ENCODE results near the gene GGCX. TPM values are rescaled to one million over a fixed set of nuclear protein-coding genes. Genes with fewer than 3 reads are reported as not detected.

Gene GGCX
- total and polyA plus RNA-seq, 4 donors = 15.5 to 48.3 (median 24.4) TPM

DNA sequence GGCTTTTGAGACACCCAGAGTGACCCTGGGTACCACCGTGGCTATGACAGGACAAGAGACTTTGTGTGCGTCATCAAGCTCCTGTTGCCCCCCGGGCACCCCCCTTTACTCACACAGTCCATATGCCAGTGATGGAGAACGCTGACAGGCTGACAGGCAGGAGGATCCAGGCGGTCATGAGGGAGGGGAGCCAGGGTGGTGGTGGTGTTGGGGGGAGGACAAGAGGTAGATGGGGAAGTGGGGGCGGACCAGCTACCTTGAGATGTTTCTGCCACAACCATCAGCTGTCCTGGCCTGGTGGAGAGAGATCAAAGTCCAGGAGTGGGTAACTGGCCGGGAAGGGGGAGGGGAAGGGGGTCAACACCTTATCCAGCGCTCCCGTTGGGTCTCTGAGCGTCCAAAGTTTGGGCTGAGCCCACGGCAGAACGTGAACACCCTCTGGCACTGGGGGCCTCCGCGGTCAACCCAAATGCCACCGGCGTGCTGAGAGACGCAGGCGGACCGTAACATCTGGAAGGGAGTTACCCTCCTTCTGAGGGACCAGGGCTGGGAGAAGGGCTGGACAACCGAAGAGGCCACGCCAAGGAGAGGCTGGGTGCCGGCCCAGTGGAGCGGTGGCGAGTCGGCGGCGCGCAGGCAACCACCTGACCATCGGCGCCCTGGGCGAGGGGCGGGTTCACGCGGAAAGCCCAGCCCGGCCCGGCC, 40.6 kb upstream of the GGCX start:
- peak; percentile 75 for ATAC-seq (ENCODE audit: low FRiP score)
- Histone ChIP-seq H3K4me3 (ENCODE audit: low read length in 2 of 2) (peak overlapping the region; percentile 31 to 90), H3K36me3 (ENCODE audit: control insufficient read depth in 1 of 2, insufficient read depth in 2 of 2, low read length in 1 of 2) (peaks cover 0 to under 1% of the 10 kb centered on the region in 2 donors), H3K9me3 (ENCODE audit: control insufficient read depth, low read length) (no peaks in the 10 kb centered on the region), H3K27ac (ENCODE audit: low read depth in 1 of 2, low read length in 2 of 2) (peak overlapping the region in 1 of 2 donors; percentile 30), H3K27me3 (ENCODE audit: control insufficient read depth in 1 of 2, insufficient read depth in 2 of 2, low read length in 1 of 2) (no peaks in the 10 kb centered on the region), H3K4me1 (ENCODE audit: control insufficient read depth in 1 of 2, insufficient read depth in 2 of 2, low read length in 2 of 2) (peaks cover 2 to 8% of the 10 kb centered on the region in 2 donors)
- intact Hi-C loops (cut with DNase I) = loop anchor here (5.0 kb wide), 1 partner anchor 40 kb away; the partner anchor contains the start of gene GGCX (in 2 of the 2)
- peak; percentile 85 to 92 for DNase-seq
- 2 to 3% methylated on average over 21 to 36 of the region's 36 CpGs for WGBS, 2 donors

DNA sequence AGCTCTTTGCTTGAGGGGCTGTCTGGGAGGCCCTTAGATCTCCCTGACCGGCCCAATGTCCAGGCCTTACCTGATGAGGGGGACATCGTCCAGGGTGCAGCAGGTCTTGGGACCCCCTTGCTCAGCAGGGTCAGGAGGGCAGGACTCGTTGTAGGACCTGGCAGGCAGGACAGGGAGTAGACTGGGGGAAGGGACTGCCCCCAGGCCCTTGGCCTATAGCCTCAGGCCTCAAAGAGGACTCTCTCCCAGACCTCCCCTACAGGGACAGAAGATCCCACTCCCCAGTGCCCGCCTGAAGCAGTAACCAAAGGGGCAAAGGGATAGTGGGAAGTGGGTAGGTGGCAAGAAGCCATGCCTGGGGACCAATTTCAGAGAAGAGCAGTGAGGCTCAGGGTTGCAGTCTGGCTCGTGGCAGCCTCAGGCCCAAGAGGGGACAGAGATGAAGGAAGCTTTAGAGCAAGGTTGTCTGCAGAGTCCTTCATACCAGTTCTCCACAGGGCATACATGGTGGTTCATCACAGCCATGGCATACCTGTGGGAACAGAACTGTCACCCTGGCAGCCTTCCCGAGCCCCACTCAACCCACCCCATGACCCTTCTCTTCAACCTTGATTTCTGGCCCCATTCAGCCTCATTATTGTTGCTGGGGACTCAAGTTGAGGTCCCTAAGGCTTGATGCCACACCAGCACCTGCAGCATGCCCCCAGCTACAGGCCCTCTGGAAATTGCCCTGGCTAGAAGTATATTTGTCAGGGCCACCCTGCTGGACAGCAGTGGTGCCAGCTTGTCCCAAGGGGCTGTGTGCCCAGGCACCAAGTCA, 39.9 kb upstream of the GGCX start:
- Histone ChIP-seq H3K36me3 (ENCODE audit: control insufficient read depth in 1 of 2, insufficient read depth in 2 of 2, low read length in 1 of 2) (no peaks in the 10 kb centered on the region), H3K4me1 (ENCODE audit: control insufficient read depth in 1 of 2, insufficient read depth in 2 of 2, low read length in 2 of 2) (peaks cover 0 to 6% of the 10 kb centered on the region in 2 donors), H3K4me3 (ENCODE audit: low read length in 2 of 2) (no peak overlapping the region), H3K27ac (ENCODE audit: low read depth in 1 of 2, low read length in 2 of 2) (peak overlapping the region in 1 of 2 donors; percentile 16), H3K27me3 (ENCODE audit: control insufficient read depth in 1 of 2, insufficient read depth in 2 of 2, low read length in 1 of 2) (no peaks in the 10 kb centered on the region), H3K9me3 (ENCODE audit: control insufficient read depth, low read length) (no peaks in the 10 kb centered on the region)
- ATAC-seq (ENCODE audit: low FRiP score) = no peak
- intact Hi-C loops (cut with DNase I) = loop anchor here (5.0 kb wide), 1 partner anchor 39 kb away; the partner anchor contains the start of gene GGCX (in 2 of the 2)
- DNase-seq = no peak
- WGBS, 2 donors = 68% methylated on average over 6 of the region's 6 CpGs

GRCh38 chr2:85600235-85600575, 38.9 kb upstream of the GGCX start:
- intact Hi-C loops (cut with DNase I) = loop anchor here (5.0 kb wide), 1 partner anchor 38 kb away; the partner anchor contains the start of gene GGCX (in 2 of the 2)
- 77 to 86% methylated on average over 3 of the region's 3 CpGs for WGBS, 2 donors
- Histone ChIP-seq H3K4me1 (ENCODE audit: control insufficient read depth in 1 of 2, insufficient read depth in 2 of 2, low read length in 2 of 2) (no peaks in the 10 kb centered on the region), H3K27ac (ENCODE audit: low read depth in 1 of 2, low read length in 2 of 2) (no peak overlapping the region), H3K4me3 (ENCODE audit: low read length in 2 of 2) (no peak overlapping the region), H3K27me3 (ENCODE audit: control insufficient read depth in 1 of 2, insufficient read depth in 2 of 2, low read length in 1 of 2) (no peaks in the 10 kb centered on the region), H3K9me3 (ENCODE audit: control insufficient read depth, low read length) (no peaks in the 10 kb centered on the region), H3K36me3 (ENCODE audit: control insufficient read depth in 1 of 2, insufficient read depth in 2 of 2, low read length in 1 of 2) (no peaks in the 10 kb centered on the region)
- DNase-seq (no peak), ATAC-seq (ENCODE audit: low FRiP score) (no peak)

- Histone ChIP-seq H3K36me3 (ENCODE audit: control insufficient read depth in 1 of 2, insufficient read depth in 2 of 2, low read length in 1 of 2) (no peaks in the 10 kb centered on the region), H3K27me3 (ENCODE audit: control insufficient read depth in 1 of 2, insufficient read depth in 2 of 2, low read length in 1 of 2) (no peaks in the 10 kb centered on the region), H3K9me3 (ENCODE audit: control insufficient read depth, low read length) (no peaks in the 10 kb centered on the region), H3K4me3 (ENCODE audit: low read length in 2 of 2) (no peak overlapping the region), H3K4me1 (ENCODE audit: control insufficient read depth in 1 of 2, insufficient read depth in 2 of 2, low read length in 2 of 2) (peaks cover 0 to 2% of the 10 kb centered on the region in 2 donors), H3K27ac (ENCODE audit: low read depth in 1 of 2, low read length in 2 of 2) (no peak overlapping the region)
- DNase-seq = peak in 1 of 2 donors; percentile 47
- 63 to 65% methylated on average over 17 of the region's 17 CpGs for WGBS, 2 donors
- intact Hi-C loops (cut with DNase I) = loop anchor here (5.0 kb wide), 1 partner anchor 37 kb away; the partner anchor contains the start of gene GGCX (in 2 of the 2)
- ATAC-seq (ENCODE audit: low FRiP score) = no peak
These were observed 38.4 kb upstream of the GGCX start for GRCh38 chr2:85599468-85600234.

GRCh38 chr2:85598594-85599340, 37.5 kb upstream of the GGCX start:
- peaks cover 0 to 3% of the 10 kb centered on the region in 2 donors for H3K4me1 ChIP-seq (ENCODE audit: control insufficient read depth in 1 of 2, insufficient read depth in 2 of 2, low read length in 2 of 2)
- H3K36me3 ChIP-seq (ENCODE audit: control insufficient read depth in 1 of 2, insufficient read depth in 2 of 2, low read length in 1 of 2) = no peaks in the 10 kb centered on the region
- no peak overlapping the region for H3K27ac ChIP-seq (ENCODE audit: low read depth in 1 of 2, low read length in 2 of 2)
- DNase-seq = no peak
- WGBS, 2 donors = 71 to 72% methylated on average over 14 of the region's 14 CpGs
- intact Hi-C loops (cut with DNase I) = no loop called here
- H3K9me3 ChIP-seq (ENCODE audit: control insufficient read depth, low read length) = no peaks in the 10 kb centered on the region
- no peak for ATAC-seq (ENCODE audit: low FRiP score)
- H3K4me3 ChIP-seq (ENCODE audit: low read length in 2 of 2) = no peak overlapping the region
- H3K27me3 ChIP-seq (ENCODE audit: control insufficient read depth in 1 of 2, insufficient read depth in 2 of 2, low read length in 1 of 2) = no peaks in the 10 kb centered on the region

GRCh38 chr2:85597241-85597640, 35.9 kb upstream of the GGCX start:
- H3K4me1 ChIP-seq (ENCODE audit: control insufficient read depth in 1 of 2, insufficient read depth in 2 of 2, low read length in 2 of 2) = peaks cover 0 to 3% of the 10 kb centered on the region in 2 donors
- no peak overlapping the region for H3K4me3 ChIP-seq (ENCODE audit: low read length in 2 of 2)
- H3K36me3 ChIP-seq (ENCODE audit: control insufficient read depth in 1 of 2, insufficient read depth in 2 of 2, low read length in 1 of 2) = no peaks in the 10 kb centered on the region
- H3K27me3 ChIP-seq (ENCODE audit: control insufficient read depth in 1 of 2, insufficient read depth in 2 of 2, low read length in 1 of 2) = no peaks in the 10 kb centered on the region
- DNase-seq = no peak
- no peak overlapping the region for H3K27ac ChIP-seq (ENCODE audit: low read depth in 1 of 2, low read length in 2 of 2)
- intact Hi-C loops (cut with DNase I) = no loop called here
- H3K9me3 ChIP-seq (ENCODE audit: control insufficient read depth, low read length) = no peaks in the 10 kb centered on the region
- 41 to 45% methylated on average over 5 of the region's 5 CpGs for WGBS, 2 donors
- ATAC-seq (ENCODE audit: low FRiP score) = no peak

DNA sequence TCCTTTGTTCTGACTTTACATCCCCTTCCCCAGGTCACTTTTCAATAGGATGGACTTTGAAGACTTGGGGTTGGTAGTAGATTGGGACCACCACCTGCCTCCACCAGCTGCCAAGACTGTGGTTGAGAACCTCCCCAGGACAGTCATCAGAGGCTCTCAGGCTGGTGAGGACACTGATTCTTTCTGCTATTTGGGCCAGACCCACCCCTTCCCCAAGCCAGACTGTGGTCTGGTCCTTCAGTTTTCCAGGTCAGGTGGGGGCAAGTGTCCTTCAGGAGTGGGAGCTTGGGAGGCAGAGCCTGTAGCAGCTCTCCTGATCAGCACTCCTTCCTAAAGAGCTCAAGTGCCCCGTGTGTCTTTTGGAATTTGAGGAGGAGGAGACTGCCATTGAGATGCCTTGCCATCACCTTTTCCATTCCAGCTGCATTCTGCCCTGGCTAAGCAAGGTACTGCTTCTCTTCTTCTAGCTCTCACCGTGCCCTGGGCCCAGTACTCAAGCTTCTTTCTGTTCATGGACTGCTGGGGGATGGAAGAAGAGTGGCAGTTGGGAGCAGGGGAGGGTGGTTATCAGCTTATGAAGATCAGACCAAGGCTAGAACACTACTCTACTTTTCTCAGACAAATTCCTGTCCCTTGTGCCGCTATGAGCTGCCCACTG, 35.3 kb upstream of the GGCX start:
- Histone ChIP-seq H3K9me3 (ENCODE audit: control insufficient read depth, low read length) (no peaks in the 10 kb centered on the region), H3K4me1 (ENCODE audit: control insufficient read depth in 1 of 2, insufficient read depth in 2 of 2, low read length in 2 of 2) (peaks cover 0 to 3% of the 10 kb centered on the region in 2 donors), H3K27ac (ENCODE audit: low read depth in 1 of 2, low read length in 2 of 2) (no peak overlapping the region), H3K27me3 (ENCODE audit: control insufficient read depth in 1 of 2, insufficient read depth in 2 of 2, low read length in 1 of 2) (no peaks in the 10 kb centered on the region), H3K36me3 (ENCODE audit: control insufficient read depth in 1 of 2, insufficient read depth in 2 of 2, low read length in 1 of 2) (no peaks in the 10 kb centered on the region), H3K4me3 (ENCODE audit: low read length in 2 of 2) (peak overlapping the region in 1 of 2 donors; percentile 90)
- ATAC-seq (ENCODE audit: low FRiP score) (no peak), DNase-seq (no peak)
- 61 to 70% methylated on average over 3 of the region's 3 CpGs for WGBS, 2 donors
- intact Hi-C loops (cut with DNase I) = no loop called here

Measured in aorta (tissue), 5 donors.